ENCODE data around the gene OTP. TPM values are rescaled to one million over a fixed set of nuclear protein-coding genes. Genes with fewer than 3 reads are reported as not detected.

OTP gene
- total and polyA plus RNA-seq, 2 experiments from 2014 or later, result not detected

GRCh38 chr5:77651343-77651742, 12.8 kb upstream of the OTP start:
- H4K20me1 ChIP-seq (ENCODE audit: insufficient read depth, poor library complexity, severe bottlenecking), result no peaks in the 10 kb centered on the region
- no peaks in the 10 kb centered on the region for H3K79me2 ChIP-seq
- H2AFZ ChIP-seq, result no peak overlapping the region
- DNase-seq (ENCODE audit: low spot score), result no peak
- peaks cover 73% of the 10 kb centered on the region for H3K27me3 ChIP-seq
- no peak overlapping the region for H3K4me2 ChIP-seq
- 68% methylated on average over 2 of the region's 2 CpGs for WGBS (ENCODE audit: low lambda C conversion rate, missing lambda C conversion rate)
- H3K27ac ChIP-seq, result no peak overlapping the region
- TF ChIP-seq EZH2phosphoT487 (IDR thresholded peaks at IDR 0.05; ENCODE audit: low read depth, severe bottlenecking, unreplicated experiment), result no peak
- no peak for TF ChIP-seq CTCF (IDR thresholded peaks at IDR 0.05; ENCODE audit: poor library complexity)
- no peak for TF ChIP-seq EZH2 (IDR thresholded peaks at IDR 0.05; ENCODE audit: borderline replicate concordance)
- no peaks in the 10 kb centered on the region for H3K9me2 ChIP-seq (replicated peaks; ENCODE audit: insufficient read depth)
- H3K36me3 ChIP-seq (replicated peaks; ENCODE audit: insufficient read depth, low read depth), result no peaks in the 10 kb centered on the region
- H3K4me1 ChIP-seq (ENCODE audit: insufficient read depth), result no peaks in the 10 kb centered on the region
- no peak overlapping the region for H3K4me3 ChIP-seq
- no peaks in the 10 kb centered on the region for H3K9me3 ChIP-seq (ENCODE audit: low read depth)

- no peaks in the 10 kb centered on the region for H3K9me3 ChIP-seq (ENCODE audit: low read depth)
- no peak overlapping the region for H2AFZ ChIP-seq
- H3K27me3 ChIP-seq, result peaks cover 80% of the 10 kb centered on the region
- no peaks in the 10 kb centered on the region for H4K20me1 ChIP-seq (ENCODE audit: insufficient read depth, poor library complexity, severe bottlenecking)
- no peak overlapping the region for H3K27ac ChIP-seq
- no peak for DNase-seq (ENCODE audit: low spot score)
- H3K9me2 ChIP-seq (replicated peaks; ENCODE audit: insufficient read depth), result no peaks in the 10 kb centered on the region
- no peak overlapping the region for H3K4me3 ChIP-seq
- H3K79me2 ChIP-seq, result no peaks in the 10 kb centered on the region
- H3K4me1 ChIP-seq (ENCODE audit: insufficient read depth), result no peaks in the 10 kb centered on the region
- H3K4me2 ChIP-seq, result no peak overlapping the region
- TF ChIP-seq CTCF (IDR thresholded peaks at IDR 0.05; ENCODE audit: poor library complexity), result no peak
- TF ChIP-seq EZH2 (IDR thresholded peaks at IDR 0.05; ENCODE audit: borderline replicate concordance), result no peak
- no peak for TF ChIP-seq EZH2phosphoT487 (IDR thresholded peaks at IDR 0.05; ENCODE audit: low read depth, severe bottlenecking, unreplicated experiment)
- no peaks in the 10 kb centered on the region for H3K36me3 ChIP-seq (replicated peaks; ENCODE audit: insufficient read depth, low read depth)
- 73% methylated on average over 1 of the region's 1 CpG for WGBS (ENCODE audit: low lambda C conversion rate, missing lambda C conversion rate)
Observed at GRCh38 chr5:77650686-77651085, 12.2 kb upstream of the OTP start.

GRCh38 chr5:77649776-77650175, 11.3 kb upstream of the OTP start:
- H3K27me3 ChIP-seq, result peaks cover 86% of the 10 kb centered on the region
- 92% methylated on average over 2 of the region's 2 CpGs for WGBS (ENCODE audit: low lambda C conversion rate, missing lambda C conversion rate)
- H3K9me3 ChIP-seq (ENCODE audit: low read depth), result no peaks in the 10 kb centered on the region
- H3K4me2 ChIP-seq, result no peak overlapping the region
- H3K79me2 ChIP-seq, result no peaks in the 10 kb centered on the region
- H4K20me1 ChIP-seq (ENCODE audit: insufficient read depth, poor library complexity, severe bottlenecking), result no peaks in the 10 kb centered on the region
- H3K9me2 ChIP-seq (replicated peaks; ENCODE audit: insufficient read depth), result no peaks in the 10 kb centered on the region
- peaks cover 3% of the 10 kb centered on the region for H3K4me1 ChIP-seq (ENCODE audit: insufficient read depth)
- no peak for DNase-seq (ENCODE audit: low spot score)
- no peak overlapping the region for H2AFZ ChIP-seq
- no peaks in the 10 kb centered on the region for H3K36me3 ChIP-seq (replicated peaks; ENCODE audit: insufficient read depth, low read depth)
- H3K4me3 ChIP-seq, result no peak overlapping the region
- no peak overlapping the region for H3K27ac ChIP-seq
- TF ChIP-seq EZH2 (IDR thresholded peaks at IDR 0.05; ENCODE audit: borderline replicate concordance), result no peak
- TF ChIP-seq CTCF (IDR thresholded peaks at IDR 0.05; ENCODE audit: poor library complexity), result no peak
- no peak for TF ChIP-seq EZH2phosphoT487 (IDR thresholded peaks at IDR 0.05; ENCODE audit: low read depth, severe bottlenecking, unreplicated experiment)

Data from hepatocyte (in vitro differentiated cells).